Tibial nerve (tissue), 4 donors: ENCODE measurements around the gene ARMC9.

Source experiments
- CTCF ChIP-seq, 5 experiments: fragments of 200-600 bp in 3 of 5; fragments of 450-650 bp in 2 of 5; sonication (generic) in 3 of 5; IDR thresholded peaks; one replicate each; pipeline ENCODE4 v1.5.1; 2016 to 2019; ENCODE audit warnings: antibody characterized with exemption in 5 of 5, mild to moderate bottlenecking in 3 of 5, moderate library complexity in 2 of 5
- EP300 ChIP-seq, 2 donors: sonication (generic); formaldehyde crosslinking; IDR thresholded peaks; one replicate each; pipeline ENCODE4 v1.6.1; 2017; ENCODE audit warnings: antibody characterized with exemption in 2 of 2, mild to moderate bottlenecking in 1 of 2
- POLR2A ChIP-seq, 2 donors: fragments of 450-650 bp; IDR thresholded peaks; one replicate each; pipeline ENCODE4 v1.6.1; 2017; ENCODE audit warnings: antibody characterized with exemption in 2 of 2, mild to moderate bottlenecking in 2 of 2, moderate library complexity in 2 of 2

- TF ChIP-seq CTCF (IDR thresholded peaks at IDR 0.05) (no peak), POLR2A (IDR thresholded peaks at IDR 0.05) (no peak), EP300 (IDR thresholded peaks at IDR 0.05) (no peak)
These were observed 164.2 kb downstream of the ARMC9 start for GRCh38 chr2:231362555-231363184.
